Activated CD4-positive, alpha-beta T cell treated with anti-CD3 and anti-CD28 coated beads, Interleukin-2, amount 50 U/mL, for 24 hours (primary cell): ENCODE data around the gene TAPT1.
"Not testable (repeated sequence)": the region's sequence is repeated elsewhere in the genome, so short reads cannot be mapped to it uniquely, and the experiment has no call there.

Experiments used
- DNase-seq, 2 donors: peaks; one replicate each; pipeline ENCODE4 v3.0.0-alpha.2; 2020; ENCODE audit warnings: low read depth in 1 of 2, low spot score in 1 of 2

Gene TAPT1, protein sequence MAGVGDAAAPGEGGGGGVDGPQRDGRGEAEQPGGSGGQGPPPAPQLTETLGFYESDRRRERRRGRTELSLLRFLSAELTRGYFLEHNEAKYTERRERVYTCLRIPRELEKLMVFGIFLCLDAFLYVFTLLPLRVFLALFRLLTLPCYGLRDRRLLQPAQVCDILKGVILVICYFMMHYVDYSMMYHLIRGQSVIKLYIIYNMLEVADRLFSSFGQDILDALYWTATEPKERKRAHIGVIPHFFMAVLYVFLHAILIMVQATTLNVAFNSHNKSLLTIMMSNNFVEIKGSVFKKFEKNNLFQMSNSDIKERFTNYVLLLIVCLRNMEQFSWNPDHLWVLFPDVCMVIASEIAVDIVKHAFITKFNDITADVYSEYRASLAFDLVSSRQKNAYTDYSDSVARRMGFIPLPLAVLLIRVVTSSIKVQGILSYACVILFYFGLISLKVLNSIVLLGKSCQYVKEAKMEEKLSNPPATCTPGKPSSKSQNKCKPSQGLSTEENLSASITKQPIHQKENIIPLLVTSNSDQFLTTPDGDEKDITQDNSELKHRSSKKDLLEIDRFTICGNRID

DNA sequence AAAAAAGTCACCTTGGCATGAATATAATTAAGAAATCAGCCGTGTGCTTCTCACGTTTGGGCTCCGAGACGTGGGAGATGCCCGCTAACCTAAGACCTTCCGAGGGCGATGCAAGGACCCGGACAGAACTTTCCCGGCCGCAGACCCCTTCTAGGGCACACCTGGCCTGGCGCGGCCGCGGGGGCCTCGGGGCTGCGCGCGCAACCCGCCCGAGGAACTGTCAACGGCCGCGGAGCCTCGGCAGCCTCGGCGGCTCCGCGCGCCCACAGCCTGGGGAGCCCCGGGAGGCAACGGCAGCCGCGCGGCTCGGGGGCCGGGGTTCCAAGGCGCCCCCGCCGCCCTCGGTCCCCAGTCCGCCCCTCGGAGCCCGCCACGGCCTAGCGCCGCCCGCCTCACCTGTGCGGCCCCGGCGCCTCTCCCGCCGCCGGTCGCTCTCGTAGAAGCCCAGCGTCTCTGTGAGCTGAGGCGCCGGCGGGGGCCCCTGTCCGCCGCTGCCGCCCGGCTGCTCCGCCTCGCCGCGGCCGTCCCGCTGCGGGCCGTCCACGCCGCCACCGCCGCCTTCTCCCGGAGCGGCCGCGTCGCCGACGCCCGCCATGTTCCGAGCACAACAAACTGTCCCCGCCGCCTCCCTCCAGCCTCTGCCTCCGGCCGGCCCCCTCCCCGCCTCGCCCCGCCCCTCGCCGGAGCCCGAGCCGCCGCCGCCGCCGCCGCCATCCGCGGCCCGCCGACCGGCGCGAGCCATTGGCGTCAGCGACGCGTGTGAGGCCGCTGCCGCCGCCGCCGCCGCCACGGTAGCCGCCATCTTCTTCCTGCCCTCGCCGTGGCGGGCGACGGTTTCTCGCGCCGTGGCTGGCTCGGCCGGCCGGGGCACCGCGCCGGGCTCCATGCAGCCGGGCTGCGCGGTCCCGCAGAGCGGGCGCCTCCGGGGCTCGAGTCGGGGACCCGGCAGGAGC, at the start of gene TAPT1:
TSS of gene TAPT1 (minus strand) at position 609 of the 953 bp plus-strand sequence. CDS start at position 595, 14 bp downstream.
- DNase-seq = peak; percentile 60 to 63

GRCh38 chr4:16271411-16271810, 45.1 kb upstream of the TAPT1 start:
- DNase-seq = no peak

GRCh38 chr4:16270454-16271328, 44.4 kb upstream of the TAPT1 start:
- no peak for DNase-seq

DNA sequence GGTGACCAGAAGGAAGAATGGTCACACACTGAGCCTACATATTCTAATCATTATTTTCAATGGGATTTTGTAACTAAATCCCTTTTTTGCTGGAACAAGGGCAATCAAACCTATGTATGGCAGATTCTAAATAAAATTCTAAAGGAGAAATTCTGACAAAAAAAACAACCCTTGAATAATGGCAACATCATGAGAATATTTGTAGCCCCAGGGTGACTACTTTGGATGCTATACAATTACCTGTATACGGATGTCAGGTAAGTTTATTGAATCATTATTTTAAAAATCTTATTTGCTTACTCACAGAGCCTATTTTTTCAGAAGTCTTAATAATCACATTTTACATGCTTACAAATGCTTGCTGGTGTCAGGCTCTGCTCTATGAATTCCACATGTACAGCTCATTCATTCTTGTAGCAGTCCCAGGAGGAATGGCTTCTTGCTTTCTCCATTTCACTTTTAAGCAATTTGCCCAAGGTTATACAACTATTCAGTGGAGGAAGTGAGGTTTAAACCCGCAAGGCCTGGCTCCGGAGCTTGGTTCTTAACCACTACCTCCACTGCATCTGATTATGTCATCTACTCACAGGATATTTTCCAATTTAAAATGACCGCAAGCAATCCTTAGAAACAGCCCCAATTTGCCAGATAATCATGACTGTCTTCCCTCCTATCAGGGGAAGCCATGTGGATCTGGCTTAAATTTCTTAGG, 43.6 kb upstream of the TAPT1 start:
- DNase-seq = not testable (repeated sequence)

- no peak for DNase-seq
Measured at GRCh38 chr4:16269240-16269639, 43.0 kb upstream of the TAPT1 start.

- no peak for DNase-seq
Measured at GRCh38 chr4:16268290-16268689, 42.0 kb upstream of the TAPT1 start.

GRCh38 chr4:16267639-16268038, 41.4 kb upstream of the TAPT1 start:
- no peak for DNase-seq

GRCh38 chr4:16265820-16266219, 39.5 kb upstream of the TAPT1 start:
- no peak for DNase-seq

GRCh38 chr4:16264798-16265197, 38.5 kb upstream of the TAPT1 start:
- DNase-seq = no peak

DNA sequence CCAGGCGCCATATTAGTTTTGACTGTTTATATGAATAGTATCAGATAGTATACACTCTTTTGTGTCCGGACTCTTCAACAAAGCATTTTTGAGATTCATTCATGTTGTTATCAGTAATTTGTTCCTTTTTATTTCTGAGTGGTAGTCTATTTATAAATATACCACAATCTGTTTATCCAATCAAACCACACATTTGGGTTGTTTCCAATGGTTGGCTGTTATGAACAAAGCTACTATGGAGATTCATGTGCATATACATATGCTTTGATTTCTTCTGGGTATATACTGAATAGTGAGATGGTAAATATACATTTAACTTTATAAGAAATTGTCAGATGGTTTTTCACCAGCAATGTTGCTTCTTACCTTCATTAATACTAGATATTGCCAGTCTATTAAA, 36.8 kb upstream of the TAPT1 start:
- DNase-seq = no peak

- no peak for DNase-seq
Measured at GRCh38 chr4:16262188-16262587, 35.9 kb upstream of the TAPT1 start.

DNA sequence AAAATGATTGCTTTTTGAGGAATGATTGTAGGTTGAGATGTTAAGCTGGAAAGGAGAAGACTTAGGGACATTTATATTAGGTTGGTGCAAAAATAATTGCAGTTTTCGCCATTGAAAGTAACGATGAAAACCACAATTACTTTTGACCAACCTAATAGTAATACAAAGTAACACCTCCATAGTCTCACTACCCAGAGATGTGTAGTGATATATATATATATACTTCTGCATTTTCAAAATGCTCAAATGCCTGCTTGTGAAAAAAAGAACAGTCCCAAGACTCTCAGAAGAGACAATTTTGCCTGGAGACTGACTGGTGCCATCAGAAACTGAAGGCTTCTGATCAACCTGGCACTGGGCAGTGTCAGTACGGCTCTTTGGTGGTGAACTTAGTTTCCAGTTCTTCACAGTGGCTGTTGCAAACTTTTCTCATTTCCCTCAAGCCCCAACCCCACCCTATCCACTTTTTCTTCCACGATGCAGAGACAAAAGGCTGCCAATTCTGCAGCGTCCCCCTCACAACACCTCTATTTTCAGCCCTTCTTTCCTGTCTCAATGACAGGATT, 35.1 kb upstream of the TAPT1 start:
- DNase-seq = no peak

GRCh38 chr4:16259889-16260246, 33.6 kb upstream of the TAPT1 start:
- peak in 1 of 2 donors; percentile 22 for DNase-seq

DNA sequence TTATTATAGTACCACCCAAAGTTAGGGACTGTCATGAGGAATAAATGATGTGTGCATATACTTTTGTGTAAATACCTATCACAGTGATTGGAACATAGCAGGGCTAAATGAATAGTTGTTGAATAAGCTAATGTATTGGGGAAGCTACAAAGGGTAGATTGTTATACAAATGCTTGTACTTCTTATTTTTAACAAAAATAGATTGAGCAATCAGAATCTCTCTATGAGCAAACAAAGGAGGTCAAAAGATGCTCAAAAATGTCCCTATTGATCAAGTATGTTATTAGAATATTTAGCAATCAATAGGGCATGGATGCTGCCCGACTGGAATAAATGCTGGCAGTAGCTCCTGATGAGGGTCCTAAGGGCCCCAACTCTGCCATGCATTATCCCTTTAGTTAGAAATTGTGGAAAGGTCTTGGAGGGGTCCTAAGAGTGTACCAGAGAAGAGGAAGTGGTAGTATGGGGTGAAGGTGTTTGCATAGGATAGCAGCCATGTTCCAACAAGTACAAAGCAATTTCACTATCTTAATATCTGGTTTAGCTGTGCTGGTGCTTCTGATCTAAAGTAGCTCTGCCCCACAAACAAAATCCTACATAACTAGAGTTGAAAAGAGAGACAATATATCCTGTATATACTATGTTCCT, 33.1 kb upstream of the TAPT1 start:
- no peak for DNase-seq

DNA sequence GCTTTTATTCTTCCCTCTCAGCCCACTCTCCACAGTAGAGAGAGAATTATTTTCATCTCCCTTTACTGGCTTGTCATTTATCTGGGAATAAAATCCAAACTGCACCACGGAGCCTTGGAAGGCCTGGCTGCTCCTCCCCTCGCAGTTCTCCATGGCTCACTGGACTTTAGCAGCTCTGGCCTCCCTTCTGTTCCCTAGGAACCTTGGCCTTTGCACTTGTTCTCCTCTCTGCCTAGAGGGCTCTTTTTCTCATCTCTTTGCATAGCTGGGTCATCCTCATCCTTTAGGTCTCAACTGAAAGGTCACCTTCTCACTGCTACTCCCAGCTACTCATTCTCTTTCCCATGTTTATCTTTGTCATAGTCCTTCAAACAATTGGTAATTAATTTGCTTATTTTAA, 31.3 kb upstream of the TAPT1 start:
- no peak for DNase-seq

DNA sequence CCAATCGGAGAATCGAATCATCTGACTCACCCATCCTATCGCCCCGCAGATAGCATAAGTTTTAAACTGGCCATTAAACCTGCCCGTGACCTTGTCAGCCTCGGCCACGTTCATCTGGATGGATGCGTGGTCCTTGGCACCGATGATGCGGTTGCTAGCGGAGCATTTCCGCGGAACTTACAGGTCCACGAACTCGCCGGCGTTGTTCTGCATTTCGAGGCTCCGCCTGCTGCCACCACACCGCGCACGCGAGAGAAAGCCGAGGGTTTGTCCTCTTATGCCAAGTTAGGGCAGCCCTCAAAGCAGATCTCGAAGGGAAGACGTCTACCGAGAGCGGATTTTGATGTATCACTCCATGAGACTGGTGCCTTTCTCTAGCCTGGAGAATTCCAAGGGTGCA, 30.1 kb upstream of the TAPT1 start:
- DNase-seq = no peak

GRCh38 chr4:16255730-16256129, 29.5 kb upstream of the TAPT1 start:
- no peak for DNase-seq

DNA sequence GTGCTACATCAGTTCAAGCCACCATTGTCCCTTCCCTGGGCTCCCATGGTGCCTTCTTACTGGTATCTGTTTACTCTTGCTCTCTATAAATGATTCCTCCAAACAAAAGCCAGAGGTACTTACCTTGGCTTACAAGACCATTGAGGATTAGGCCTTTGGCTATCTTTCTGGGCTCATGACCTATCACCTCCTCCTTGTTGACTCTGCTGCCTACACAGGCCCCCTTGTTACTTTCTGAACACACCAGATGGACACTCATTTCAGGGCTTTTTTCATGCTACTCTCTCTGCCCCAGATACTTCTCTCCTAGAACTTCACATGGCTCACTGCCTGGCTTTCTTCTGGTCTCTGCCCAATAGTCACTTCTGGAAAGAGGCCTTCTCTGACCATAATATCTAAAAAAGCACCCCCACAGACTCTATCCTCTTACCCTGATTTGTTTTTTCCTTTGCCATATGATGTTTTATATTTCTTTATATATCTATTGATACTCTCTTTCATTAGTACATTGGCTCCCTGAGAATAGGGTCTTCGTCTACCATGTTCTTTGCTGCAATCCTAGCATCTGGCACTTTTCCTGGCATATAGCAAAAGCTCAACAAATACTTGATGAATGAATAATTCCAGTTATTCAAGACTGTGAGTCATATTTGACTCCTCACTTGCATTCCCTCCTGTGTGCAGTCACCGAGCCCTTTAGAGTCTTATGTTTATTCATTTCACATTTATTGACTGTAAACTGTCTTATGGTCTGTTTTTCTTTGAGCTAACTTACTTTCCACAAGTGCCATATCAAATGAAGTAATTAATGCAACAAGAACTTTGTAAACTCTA, 27.1 kb upstream of the TAPT1 start:
- no peak for DNase-seq
